H9 (cell line): Measurements from ENCODE around the gene TBRG1. TPM values are rescaled to one million over a fixed set of nuclear protein-coding genes. Genes with fewer than 3 reads are reported as not detected.

Experiments
- DNase-seq: peaks from one replicate; pipeline ENCODE4 v3.0.0-alpha.2; 2017
- H2AFZ ChIP-seq: one replicate; pipeline ENCODE4 v1.6.1; 2013; ENCODE audit warnings: mild to moderate bottlenecking, low read length, control low read depth, moderate library complexity
- H2AK5ac ChIP-seq: 2 replicates; pipeline ENCODE4 v1.6.1; 2013; ENCODE audit warnings: low read length, control low read depth, mixed read lengths; ENCODE audit not compliant: insufficient read length
- H2BK120ac ChIP-seq: one replicate; pipeline ENCODE4 v1.6.1; 2013; ENCODE audit warnings: low read depth, mild to moderate bottlenecking, low read length, control low read depth, inconsistent platforms; ENCODE audit not compliant: poor library complexity, severe bottlenecking
- H2BK12ac ChIP-seq: 2 replicates; pipeline ENCODE4 v1.6.1; 2013; ENCODE audit warnings: low read length, control low read depth, mixed read lengths, low read depth; ENCODE audit not compliant: insufficient read length
- H2BK15ac ChIP-seq: 2 replicates; pipeline ENCODE4 v1.6.1; 2013; ENCODE audit warnings: low read depth, low read length, control low read depth
- H2BK20ac ChIP-seq: one replicate; pipeline ENCODE4 v1.6.1; 2013; ENCODE audit warnings: low read depth, mild to moderate bottlenecking, low read length, control low read depth, inconsistent platforms; ENCODE audit not compliant: poor library complexity, severe bottlenecking
- H2BK5ac ChIP-seq: 2 replicates; pipeline ENCODE4 v1.6.1; 2013; ENCODE audit warnings: low read length, control low read depth, mixed read lengths; ENCODE audit not compliant: insufficient read length
- H3K14ac ChIP-seq: 2 replicates; pipeline ENCODE4 v1.6.1; 2013; ENCODE audit warnings: low read length, control low read depth; ENCODE audit not compliant: insufficient read depth
- H3K18ac ChIP-seq: 2 replicates; pipeline ENCODE4 v1.6.1; 2013; ENCODE audit warnings: low read depth, mild to moderate bottlenecking, mixed read lengths, low read length, control low read depth; ENCODE audit not compliant: insufficient read length
- H3K23ac ChIP-seq: 2 replicates; pipeline ENCODE4 v1.6.1; 2013; ENCODE audit warnings: low read length, control low read depth, mixed read lengths, low read depth; ENCODE audit not compliant: insufficient read length
- H3K23me2 ChIP-seq: 2 replicates; pipeline ENCODE4 v1.6.1; 2013; ENCODE audit warnings: low read depth, mild to moderate bottlenecking, mixed read lengths, low read length, control low read depth; ENCODE audit not compliant: insufficient read length, poor library complexity, severe bottlenecking
- H3K27ac ChIP-seq: 2 replicates; pipeline ENCODE4 v1.5.1; 2013; ENCODE audit warnings: low read length, control low read depth, mixed read lengths, low read depth; ENCODE audit not compliant: insufficient read length
- H3K27me3 ChIP-seq: 2 replicates; pipeline ENCODE4 v1.6.1; 2013; ENCODE audit warnings: low read length, control low read depth, inconsistent platforms; ENCODE audit not compliant: insufficient read depth
- H3K4ac ChIP-seq: 2 replicates; pipeline ENCODE4 v1.6.1; 2013; ENCODE audit warnings: low read depth, mild to moderate bottlenecking, control low read depth, inconsistent platforms, low read length, moderate library complexity
- H3K4me1 ChIP-seq: 2 replicates; pipeline ENCODE4 v1.6.1; 2013; ENCODE audit warnings: low read length, control low read depth, inconsistent platforms; ENCODE audit not compliant: insufficient read depth
- H3K4me2 ChIP-seq: 2 replicates; pipeline ENCODE4 v1.6.1; 2013; ENCODE audit warnings: low read length, control low read depth, mixed read lengths; ENCODE audit not compliant: insufficient read length, insufficient read depth
- H3K56ac ChIP-seq: 2 replicates; pipeline ENCODE4 v1.6.1; 2013; ENCODE audit warnings: low read depth, mild to moderate bottlenecking, mixed read lengths, low read length, control low read depth; ENCODE audit not compliant: insufficient read length
- H3K79me1 ChIP-seq: 2 replicates; pipeline ENCODE4 v1.6.1; 2013; ENCODE audit warnings: low read depth, mild to moderate bottlenecking, moderate library complexity, low read length, control low read depth, inconsistent platforms; ENCODE audit not compliant: insufficient read depth, poor library complexity, severe bottlenecking
- H3K79me2 ChIP-seq: 2 replicates; pipeline ENCODE4 v1.6.1; 2013; ENCODE audit warnings: low read length, control low read depth, inconsistent platforms; ENCODE audit not compliant: insufficient read depth
- H3K9ac ChIP-seq: 2 replicates; pipeline ENCODE4 v1.6.1; 2013; ENCODE audit warnings: low read length, control low read depth, mixed read lengths; ENCODE audit not compliant: insufficient read length; ENCODE audit errors: extremely low read depth
- H3K9me3 ChIP-seq: one replicate; pipeline ENCODE4 v1.6.1; 2013; ENCODE audit warnings: low read depth, low read length, inconsistent platforms; ENCODE audit not compliant: control insufficient read depth
- H3T11ph ChIP-seq: one replicate; pipeline ENCODE4 v1.6.1; 2013; ENCODE audit warnings: mild to moderate bottlenecking, low read length, control low read depth, inconsistent platforms
- H4K20me1 ChIP-seq: one replicate; pipeline ENCODE4 v1.6.1; 2013; ENCODE audit not compliant: control insufficient read depth, insufficient read length, insufficient read depth
- H4K5ac ChIP-seq: 2 replicates; pipeline ENCODE4 v1.6.1; 2013; ENCODE audit warnings: low read depth, mild to moderate bottlenecking, mixed read lengths, low read length, control low read depth; ENCODE audit not compliant: insufficient read length
- H4K8ac ChIP-seq: replicated peaks from 2 replicates; pipeline ENCODE4 v1.6.1; 2013; ENCODE audit warnings: low read length, control low read depth, mixed read lengths, low read depth; ENCODE audit not compliant: insufficient read length
- H4K91ac ChIP-seq: 2 replicates; pipeline ENCODE4 v1.6.1; 2013; ENCODE audit warnings: low read depth, mild to moderate bottlenecking, moderate library complexity, mixed read lengths, low read length, control low read depth; ENCODE audit not compliant: insufficient read length
- H3K27ac Mint-ChIP-seq, 3 experiments: 2 replicates in 2 of 3; 3 replicates in 1 of 3; pipeline ENCODE4 v1.8.0; 2020 to 2021; ENCODE audit warnings: mixed read lengths in 3 of 3, mild to moderate bottlenecking in 1 of 3, moderate library complexity in 1 of 3
- H3K27me3 Mint-ChIP-seq: 2 replicates; pipeline ENCODE4 v1.8.0; 2021; ENCODE audit warnings: low read depth, mild to moderate bottlenecking, moderate library complexity, mixed read lengths
- H3K36me3 Mint-ChIP-seq, 3 experiments: 2 replicates in 2 of 3; 3 replicates in 1 of 3; pipeline ENCODE4 v1.8.0; 2020 to 2021; ENCODE audit warnings: low read depth in 3 of 3, mixed read lengths in 3 of 3; ENCODE audit not compliant: insufficient read depth in 1 of 3
- H3K4me1 Mint-ChIP-seq, 2 experiments: 2 replicates each; pipeline ENCODE4 v1.8.0; 2020; ENCODE audit warnings: mixed read lengths in 2 of 2
- H3K4me3 Mint-ChIP-seq, 2 experiments: 2 replicates in 1 of 2; 3 replicates in 1 of 2; pipeline ENCODE4 v1.8.0; 2020 to 2021; ENCODE audit warnings: mild to moderate bottlenecking in 2 of 2, mixed read lengths in 2 of 2, moderate library complexity in 1 of 2
- H3K9me3 Mint-ChIP-seq, 2 experiments: 2 replicates in 1 of 2; 3 replicates in 1 of 2; pipeline ENCODE4 v1.8.0; 2020; ENCODE audit warnings: mild to moderate bottlenecking in 2 of 2, mixed read lengths in 2 of 2, moderate library complexity in 1 of 2
- CTCF ChIP-seq: fragments of 200-600 bp; sonication (generic); conservative IDR thresholded peaks from 3 replicates; pipeline ENCODE4 v1.8.0; 2021; ENCODE audit warnings: antibody characterized with exemption, mild to moderate bottlenecking
- WGBS: extraction: QIAGEN DNeasy Blood & Tissue Kit; methylation state at CpG from one replicate; pipeline ENCODE4 v1.1.7; 2013; ENCODE audit warnings: missing lambda C conversion rate, low lambda C conversion rate, mixed read lengths; ENCODE audit not compliant: insufficient read length; ENCODE audit errors: extremely low coverage; 5-methylcytosine and 5-hydroxymethylcytosine counted together
- total RNA-seq: library from RNA; stranded (reverse); gene quantifications from 2 replicates; pipeline ENCODE4 v1.2.1, GENCODE V29; 2021

TBRG1 gene
- total RNA-seq, 1 experiment from 2014 or later, result 23.9 TPM

GRCh38 chr11:124578761-124579160 lies 43.9 kb upstream of the TBRG1 start:
- H4K5ac ChIP-seq, result no peak overlapping the region
- no peak overlapping the region for H2AK5ac ChIP-seq
- no peak overlapping the region for H3K4me2 ChIP-seq
- no peaks in the 10 kb centered on the region for H3K27me3 ChIP-seq
- no peaks in the 10 kb centered on the region for H3K79me1 ChIP-seq
- no peak for DNase-seq
- no peaks in the 10 kb centered on the region for H3K79me2 ChIP-seq
- H4K91ac ChIP-seq, result no peak overlapping the region
- no peak overlapping the region for H3K4ac ChIP-seq
- H4K20me1 ChIP-seq, result no peaks in the 10 kb centered on the region
- no peak overlapping the region for H3K27ac ChIP-seq
- no peak overlapping the region for H2BK12ac ChIP-seq
- H3K9ac ChIP-seq, result no peak overlapping the region
- H2BK20ac ChIP-seq, result no peak overlapping the region
- no peak overlapping the region for H3K27ac Mint-ChIP-seq
- H2BK15ac ChIP-seq, result no peak overlapping the region
- H2BK5ac ChIP-seq, result no peak overlapping the region
- no peaks in the 10 kb centered on the region for H3K9me3 ChIP-seq
- H3K4me1 ChIP-seq, result no peaks in the 10 kb centered on the region
- WGBS, result no CpG with 5 or more reads among the region's 4 CpGs
- H3K18ac ChIP-seq, result no peak overlapping the region
- H4K8ac ChIP-seq, result no peak overlapping the region
- no peaks in the 10 kb centered on the region; a peak in 1 of 5 replicates for H3K9me3 Mint-ChIP-seq
- H3K56ac ChIP-seq, result no peak overlapping the region
- H3K23me2 ChIP-seq, result no peaks in the 10 kb centered on the region
- H3K14ac ChIP-seq, result no peak overlapping the region
- no peak for TF ChIP-seq CTCF
- H3T11ph ChIP-seq, result no peak overlapping the region
- H3K23ac ChIP-seq, result no peak overlapping the region
- no peaks in the 10 kb centered on the region for H3K27me3 Mint-ChIP-seq
- H3K4me3 Mint-ChIP-seq, result no peak overlapping the region
- no peak overlapping the region for H2AFZ ChIP-seq
- no peaks in the 10 kb centered on the region for H3K4me1 Mint-ChIP-seq
- no peaks in the 10 kb centered on the region for H3K36me3 Mint-ChIP-seq
- no peak overlapping the region for H2BK120ac ChIP-seq
